Measurements from ENCODE around the gene SLC13A1.
"Not testable (repeated sequence)": the region's sequence is repeated elsewhere in the genome, so short reads cannot be mapped to it uniquely, and the experiment has no call there.

The SLC13A1 gene

GRCh38 chr7:123230147-123230546, 30.4 kb upstream of the SLC13A1 start:
- TF ChIP-seq CTCF (IDR thresholded peaks at IDR 0.05; ENCODE audit: insufficient read depth, low read length, missing control alignments): no peak
- ChIA-PET POLR2A (no interaction called here), CTCF (no interaction called here)
- no peak overlapping the region for H3K4me3 ChIP-seq (ENCODE audit: low read depth, low read length)
- no peak for DNase-seq (ENCODE audit: low read depth, low spot score)

GRCh38 chr7:123229426-123229825, 29.7 kb upstream of the SLC13A1 start:
- TF ChIP-seq CTCF (IDR thresholded peaks at IDR 0.05; ENCODE audit: insufficient read depth, low read length, missing control alignments): no peak
- CTCF ChIA-PET: no interaction called here
- POLR2A ChIA-PET: no interaction called here
- no peak for DNase-seq (ENCODE audit: low read depth, low spot score)
- no peak overlapping the region for H3K4me3 ChIP-seq (ENCODE audit: low read depth, low read length)

GRCh38 chr7:123227666-123228065, 27.9 kb upstream of the SLC13A1 start:
- DNase-seq (ENCODE audit: low read depth, low spot score); H3K4me3 ChIP-seq (ENCODE audit: low read depth, low read length); POLR2A ChIA-PET; CTCF ChIA-PET: not testable (repeated sequence)

- no peak overlapping the region for H3K4me3 ChIP-seq (ENCODE audit: low read depth, low read length)
- no peak for TF ChIP-seq CTCF (IDR thresholded peaks at IDR 0.05; ENCODE audit: insufficient read depth, low read length, missing control alignments)
- ChIA-PET POLR2A (no interaction called here), CTCF (no interaction called here)
- DNase-seq (ENCODE audit: low read depth, low spot score): no peak
These were observed 20.6 kb upstream of the SLC13A1 start for GRCh38 chr7:123220396-123220795.

GRCh38 chr7:123218866-123219265, 19.1 kb upstream of the SLC13A1 start:
- TF ChIP-seq CTCF (IDR thresholded peaks at IDR 0.05; ENCODE audit: insufficient read depth, low read length, missing control alignments): no peak
- no peak overlapping the region for H3K4me3 ChIP-seq (ENCODE audit: low read depth, low read length)
- DNase-seq (ENCODE audit: low read depth, low spot score): no peak
- ChIA-PET POLR2A (no interaction called here), CTCF (no interaction called here)

GRCh38 chr7:123216825-123217224, 17.1 kb upstream of the SLC13A1 start:
- H3K4me3 ChIP-seq (ENCODE audit: low read depth, low read length): no peak overlapping the region
- TF ChIP-seq CTCF (IDR thresholded peaks at IDR 0.05; ENCODE audit: insufficient read depth, low read length, missing control alignments): no peak
- DNase-seq (ENCODE audit: low read depth, low spot score): no peak
- POLR2A ChIA-PET: no interaction called here
- CTCF ChIA-PET: no interaction called here

- ChIA-PET CTCF (no interaction called here), POLR2A (no interaction called here)
- TF ChIP-seq CTCF (IDR thresholded peaks at IDR 0.05; ENCODE audit: insufficient read depth, low read length, missing control alignments): no peak
- no peak for DNase-seq (ENCODE audit: low read depth, low spot score)
- no peak overlapping the region for H3K4me3 ChIP-seq (ENCODE audit: low read depth, low read length)
These were observed 15.6 kb upstream of the SLC13A1 start for GRCh38 chr7:123215350-123215749.
